Neural cell (in vitro differentiated cells): ENCODE results near the gene TMEM201. TPM values are rescaled to one million over a fixed set of nuclear protein-coding genes. Genes with fewer than 3 reads are reported as not detected.

Experiments used
- H2AFZ ChIP-seq: fragments of 200-600, 300-800 bp; sonication (generic), shearing (Covaris generic); 2 replicates; pipeline ENCODE4 v1.6.0; 2014; ENCODE audit warnings: low read depth, mild to moderate bottlenecking, antibody characterized with exemption, low read length, moderate library complexity
- H3F3A ChIP-seq: fragments of 200-600 bp; shearing (Covaris generic); 2 replicates; pipeline ENCODE4 v1.6.1; 2016; ENCODE audit warnings: mild to moderate bottlenecking, moderate library complexity, mixed read lengths, antibody characterized with exemption, low read length; ENCODE audit not compliant: insufficient read depth, poor library complexity, severe bottlenecking
- H3K27ac ChIP-seq: fragments of 200-600, 300-800 bp; sonication (generic), shearing (Covaris generic); 2 replicates; pipeline ENCODE4 v1.5.1; 2014; ENCODE audit warnings: mild to moderate bottlenecking, low read length, moderate library complexity
- H3K27me3 ChIP-seq: fragments of 300-800, 200-600 bp; sonication (generic), shearing (Covaris generic); 2 replicates; pipeline ENCODE4 v1.6.0; 2014; ENCODE audit warnings: mild to moderate bottlenecking, low read depth, low read length, moderate library complexity; ENCODE audit not compliant: insufficient read depth
- H3K36me3 ChIP-seq: fragments of 300-800, 200-600 bp; sonication (generic), shearing (Covaris generic); 2 replicates; pipeline ENCODE4 v1.5.1; 2014; ENCODE audit warnings: mild to moderate bottlenecking, antibody characterized with exemption, low read length, moderate library complexity; ENCODE audit not compliant: insufficient read depth
- H3K4me2 ChIP-seq: fragments of 300-800, 200-600 bp; sonication (generic), shearing (Covaris generic); 2 replicates; pipeline ENCODE4 v1.6.0; 2014; ENCODE audit warnings: mild to moderate bottlenecking, low read length
- H3K4me3 ChIP-seq: fragments of 300-800, 200-600 bp; sonication (generic), shearing (Covaris generic); 2 replicates; pipeline ENCODE4 v1.5.1; 2014; ENCODE audit warnings: mild to moderate bottlenecking, low read length, moderate library complexity
- H3K79me2 ChIP-seq: fragments of 200-600 bp; shearing (Covaris generic); replicated peaks from 2 replicates; pipeline ENCODE4 v1.6.0; 2014; ENCODE audit warnings: mild to moderate bottlenecking, low read length, moderate library complexity; ENCODE audit not compliant: insufficient read depth
- H3K9ac ChIP-seq: fragments of 300-800, 200-600 bp; sonication (generic), shearing (Covaris generic); 2 replicates; pipeline ENCODE4 v1.6.1; 2016; ENCODE audit warnings: mild to moderate bottlenecking, low read length, mixed read lengths
- H3K9me2 ChIP-seq: fragments of 200-600 bp; shearing (Covaris generic); 2 replicates; pipeline ENCODE4 v1.6.1; 2016; ENCODE audit warnings: mild to moderate bottlenecking, low read length, mixed read lengths; ENCODE audit not compliant: insufficient read depth
- H3K9me3 ChIP-seq: fragments of 200-600, 300-800 bp; sonication (generic), shearing (Covaris generic); 2 replicates; pipeline ENCODE4 v1.6.1; 2016; ENCODE audit warnings: mild to moderate bottlenecking, mixed run types, low read length, moderate library complexity, mixed read lengths
- H4K20me1 ChIP-seq: fragments of 200-600 bp; shearing (Covaris generic); 2 replicates; pipeline ENCODE4 v1.6.1; 2016; ENCODE audit warnings: mild to moderate bottlenecking, mixed run types; ENCODE audit not compliant: insufficient read depth
- EP300 ChIP-seq: fragments of 450-650 bp; conservative IDR thresholded peaks from 2 replicates; pipeline ENCODE4 v1.6.1; 2014; ENCODE audit warnings: antibody characterized with exemption, mild to moderate bottlenecking, moderate library complexity; ENCODE audit not compliant: poor library complexity, severe bottlenecking
- EZH2 ChIP-seq: fragments of 200-600, 300-800 bp; shearing (Covaris generic), sonication (generic); IDR thresholded peaks from 2 replicates; pipeline ENCODE4 v1.6.1; 2014; ENCODE audit warnings: antibody characterized with exemption, low read length, borderline replicate concordance, mild to moderate bottlenecking; ENCODE audit not compliant: insufficient read depth, poor library complexity, severe bottlenecking
- MXI1 ChIP-seq: fragments of 450-650 bp; conservative IDR thresholded peaks from 2 replicates; pipeline ENCODE4 v1.6.1; 2014; ENCODE audit warnings: antibody characterized with exemption, mild to moderate bottlenecking; ENCODE audit not compliant: poor library complexity, severe bottlenecking
- POLR2AphosphoS5 ChIP-seq: IDR thresholded peaks from 2 replicates; pipeline ENCODE4 v1.6.1; 2012
- RAD21 ChIP-seq: fragments of 450-650 bp; conservative IDR thresholded peaks from 2 replicates; pipeline ENCODE4 v1.6.1; 2014; ENCODE audit warnings: antibody characterized with exemption, mild to moderate bottlenecking, moderate library complexity
- SMC3 ChIP-seq: fragments of 450-650 bp; conservative IDR thresholded peaks from 2 replicates; pipeline ENCODE4 v1.6.1; 2014; ENCODE audit warnings: antibody characterized with exemption, mild to moderate bottlenecking, moderate library complexity; ENCODE audit not compliant: poor library complexity
- TAF1 ChIP-seq: IDR thresholded peaks from 2 replicates; pipeline ENCODE4 v1.6.1; 2012; ENCODE audit warnings: low read depth
- polyA plus RNA-seq: library from polyadenylated mRNA; depleted of rRNA; stranded (reverse); fragments of >200 nt; gene quantifications from 2 replicates; pipeline ENCODE4 v1.2.3, GENCODE V29; 2014
- TF ChIP-seq, protein P1 (sequence below): IDR thresholded peaks from 2 replicates; pipeline ENCODE4 v1.6.1; 2012; ENCODE audit warnings: borderline replicate concordance
- TF ChIP-seq, protein P2 (sequence below): fragments of 450-650 bp; IDR thresholded peaks from 2 replicates; pipeline ENCODE4 v1.5.1; 2014; ENCODE audit warnings: antibody characterized with exemption, mild to moderate bottlenecking, moderate library complexity; ENCODE audit not compliant: poor library complexity, severe bottlenecking

TMEM201 gene
- polyA plus RNA-seq, 1 donor from 2014 or later = 7.3 TPM

DNA sequence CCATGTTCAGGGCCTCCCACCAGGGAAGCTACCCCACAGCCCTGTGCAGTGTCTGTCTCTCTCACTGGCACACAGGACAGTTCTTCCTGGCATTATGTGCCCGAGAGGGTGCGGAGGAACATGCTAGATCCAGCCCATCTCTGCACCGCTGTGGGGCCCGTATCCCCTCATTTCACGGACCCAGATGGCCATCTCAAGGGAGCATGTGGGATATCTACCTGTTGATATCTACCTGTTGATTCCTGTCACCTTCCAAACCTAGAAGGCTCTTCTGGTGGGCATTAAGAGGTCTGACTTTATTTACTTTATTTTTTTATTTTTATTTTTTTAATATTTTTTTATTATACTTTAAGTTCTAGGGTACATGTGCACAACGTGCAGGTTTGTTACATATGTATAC, 74.5 kb downstream of the TMEM201 start:
- no peak overlapping the region for H3K4me2 ChIP-seq
- H3F3A ChIP-seq = no peaks in the 10 kb centered on the region
- H2AFZ ChIP-seq = no peak overlapping the region
- H3K27me3 ChIP-seq = no peaks in the 10 kb centered on the region
- no peak for TF ChIP-seq MXI1
- no peak for TF ChIP-seq EP300
- TF ChIP-seq, protein P1, sequence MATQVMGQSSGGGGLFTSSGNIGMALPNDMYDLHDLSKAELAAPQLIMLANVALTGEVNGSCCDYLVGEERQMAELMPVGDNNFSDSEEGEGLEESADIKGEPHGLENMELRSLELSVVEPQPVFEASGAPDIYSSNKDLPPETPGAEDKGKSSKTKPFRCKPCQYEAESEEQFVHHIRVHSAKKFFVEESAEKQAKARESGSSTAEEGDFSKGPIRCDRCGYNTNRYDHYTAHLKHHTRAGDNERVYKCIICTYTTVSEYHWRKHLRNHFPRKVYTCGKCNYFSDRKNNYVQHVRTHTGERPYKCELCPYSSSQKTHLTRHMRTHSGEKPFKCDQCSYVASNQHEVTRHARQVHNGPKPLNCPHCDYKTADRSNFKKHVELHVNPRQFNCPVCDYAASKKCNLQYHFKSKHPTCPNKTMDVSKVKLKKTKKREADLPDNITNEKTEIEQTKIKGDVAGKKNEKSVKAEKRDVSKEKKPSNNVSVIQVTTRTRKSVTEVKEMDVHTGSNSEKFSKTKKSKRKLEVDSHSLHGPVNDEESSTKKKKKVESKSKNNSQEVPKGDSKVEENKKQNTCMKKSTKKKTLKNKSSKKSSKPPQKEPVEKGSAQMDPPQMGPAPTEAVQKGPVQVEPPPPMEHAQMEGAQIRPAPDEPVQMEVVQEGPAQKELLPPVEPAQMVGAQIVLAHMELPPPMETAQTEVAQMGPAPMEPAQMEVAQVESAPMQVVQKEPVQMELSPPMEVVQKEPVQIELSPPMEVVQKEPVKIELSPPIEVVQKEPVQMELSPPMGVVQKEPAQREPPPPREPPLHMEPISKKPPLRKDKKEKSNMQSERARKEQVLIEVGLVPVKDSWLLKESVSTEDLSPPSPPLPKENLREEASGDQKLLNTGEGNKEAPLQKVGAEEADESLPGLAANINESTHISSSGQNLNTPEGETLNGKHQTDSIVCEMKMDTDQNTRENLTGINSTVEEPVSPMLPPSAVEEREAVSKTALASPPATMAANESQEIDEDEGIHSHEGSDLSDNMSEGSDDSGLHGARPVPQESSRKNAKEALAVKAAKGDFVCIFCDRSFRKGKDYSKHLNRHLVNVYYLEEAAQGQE = no peak
- TF ChIP-seq SMC3 = no peak
- no peak for TF ChIP-seq POLR2AphosphoS5
- no peak for TF ChIP-seq TAF1
- no peak for TF ChIP-seq RAD21
- no peak for TF ChIP-seq EZH2
- TF ChIP-seq, protein P2, sequence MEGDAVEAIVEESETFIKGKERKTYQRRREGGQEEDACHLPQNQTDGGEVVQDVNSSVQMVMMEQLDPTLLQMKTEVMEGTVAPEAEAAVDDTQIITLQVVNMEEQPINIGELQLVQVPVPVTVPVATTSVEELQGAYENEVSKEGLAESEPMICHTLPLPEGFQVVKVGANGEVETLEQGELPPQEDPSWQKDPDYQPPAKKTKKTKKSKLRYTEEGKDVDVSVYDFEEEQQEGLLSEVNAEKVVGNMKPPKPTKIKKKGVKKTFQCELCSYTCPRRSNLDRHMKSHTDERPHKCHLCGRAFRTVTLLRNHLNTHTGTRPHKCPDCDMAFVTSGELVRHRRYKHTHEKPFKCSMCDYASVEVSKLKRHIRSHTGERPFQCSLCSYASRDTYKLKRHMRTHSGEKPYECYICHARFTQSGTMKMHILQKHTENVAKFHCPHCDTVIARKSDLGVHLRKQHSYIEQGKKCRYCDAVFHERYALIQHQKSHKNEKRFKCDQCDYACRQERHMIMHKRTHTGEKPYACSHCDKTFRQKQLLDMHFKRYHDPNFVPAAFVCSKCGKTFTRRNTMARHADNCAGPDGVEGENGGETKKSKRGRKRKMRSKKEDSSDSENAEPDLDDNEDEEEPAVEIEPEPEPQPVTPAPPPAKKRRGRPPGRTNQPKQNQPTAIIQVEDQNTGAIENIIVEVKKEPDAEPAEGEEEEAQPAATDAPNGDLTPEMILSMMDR = no peak
- no peaks in the 10 kb centered on the region for H3K36me3 ChIP-seq
- H3K9ac ChIP-seq = no peak overlapping the region
- no peaks in the 10 kb centered on the region for H3K79me2 ChIP-seq
- H4K20me1 ChIP-seq = no peaks in the 10 kb centered on the region
- no peak overlapping the region for H3K4me3 ChIP-seq
- no peak overlapping the region for H3K27ac ChIP-seq
- no peaks in the 10 kb centered on the region for H3K9me3 ChIP-seq
- H3K9me2 ChIP-seq = no peaks in the 10 kb centered on the region

Other genes with a start within 250 kb of the TMEM201 start
- 14.8 and 19.1 TPM in 2 replicates for gene SLC25A33, start 49.4 kb upstream of the TMEM201 start, polyA plus RNA-seq
- gene PIK3CD, start 62.8 kb downstream of the TMEM201 start, polyA plus RNA-seq = 4.2 and 4.5 TPM in 2 replicates
- 77.2 and 81.0 TPM in 2 replicates for gene CLSTN1, start 235.1 kb downstream of the TMEM201 start, polyA plus RNA-seq